Panc1 (cell line): ENCODE data around the gene MMS22L. TPM values are rescaled to one million over a fixed set of nuclear protein-coding genes. Genes with fewer than 3 reads are reported as not detected.

ENCODE experiments used
- ATAC-seq: fragments of 200-7000 bp; cut with Tn5 transposase; 2 replicates; pipeline ENCODE4 v1.9.1; 2020; ENCODE audit warnings: mild to moderate bottlenecking, moderate library complexity
- BruUV-seq: library from RNA; stranded (reverse); fragments of 400-500 nt; replicated peaks from 2 replicates; lab custom pipeline; 2021; lab: Mats Ljungman, UMichigan
- CTCF ChIA-PET: fragments of 300-600 bp; sonication (Branson Sonifier 250); formaldehyde crosslinking; loops from one replicate; lab custom pipeline; 2022; ENCODE audit warnings: antibody characterized with exemption; lab: Charles Lee
- POLR2A ChIA-PET: fragments of 300-600 bp; sonication (Branson Sonifier 250); formaldehyde crosslinking; loops from one replicate; lab custom pipeline; 2022; ENCODE audit warnings: antibody characterized with exemption; lab: Charles Lee
- DNase-seq: peaks from one replicate; pipeline ENCODE4 v3.0.0-alpha.2; 2010; ENCODE audit warnings: low read depth, low spot score
- H3K27ac ChIP-seq: 2 replicates; pipeline ENCODE4 v1.5.1; 2011; ENCODE audit warnings: mild to moderate bottlenecking, low read length, inconsistent platforms
- H3K27me3 ChIP-seq: fragments of 200-500 bp; sonication (Bioruptor generic); 2 replicates; pipeline ENCODE4 v1.6.0; 2014; ENCODE audit warnings: low read length, inconsistent platforms; ENCODE audit not compliant: control insufficient read depth, insufficient read depth
- H3K36me3 ChIP-seq: fragments of 200-500 bp; sonication (Bioruptor generic); 2 replicates; pipeline ENCODE4 v1.5.1; 2014; ENCODE audit warnings: inconsistent platforms, mild to moderate bottlenecking, low read length, moderate library complexity; ENCODE audit not compliant: control insufficient read depth, insufficient read depth
- H3K4me1 ChIP-seq: 2 replicates; pipeline ENCODE4 v1.5.1; 2011; ENCODE audit warnings: inconsistent platforms, mild to moderate bottlenecking, low read length, moderate library complexity; ENCODE audit not compliant: control insufficient read depth, insufficient read depth
- H3K4me3 ChIP-seq, 2 experiments: 2 replicates each; pipeline ENCODE4 v1.5.1; 2011 to 2012; ENCODE audit warnings: low read depth in 2 of 2, low read length in 2 of 2, mild to moderate bottlenecking in 2 of 2, inconsistent platforms in 1 of 2, moderate library complexity in 1 of 2
- H3K9me3 ChIP-seq: fragments of 200-500 bp; sonication (Bioruptor generic); 2 replicates; pipeline ENCODE4 v1.5.1; 2014; ENCODE audit warnings: low read depth, mild to moderate bottlenecking, inconsistent platforms, low read length, moderate library complexity; ENCODE audit not compliant: control insufficient read depth, insufficient read depth
- POLR2AphosphoS5 ChIP-seq: IDR thresholded peaks from 2 replicates; pipeline ENCODE4 v1.6.1; 2012; ENCODE audit warnings: mild to moderate bottlenecking, low read depth, low read length, moderate library complexity
- SIN3A ChIP-seq: IDR thresholded peaks from 2 replicates; pipeline ENCODE4 v1.6.1; 2012; ENCODE audit warnings: low read depth, mild to moderate bottlenecking, low read length, moderate library complexity, borderline replicate concordance; ENCODE audit not compliant: insufficient read depth
- TCF7L2 ChIP-seq: IDR thresholded peaks from 2 replicates; pipeline ENCODE4 v1.6.1; 2011; ENCODE audit warnings: mild to moderate bottlenecking, low read depth, low read length, inconsistent platforms
- in situ Hi-C: cut with HindIII; loops from 2 replicates; pipeline ENCODE4 v1.10.0; 2016; ENCODE audit warnings: low sequenced_read_pairs, low pct_unique_long_range_greater_than_20kb
- intact Hi-C: fragments of 100-400 bp; cut with micrococcal nuclease; formaldehyde crosslinking; loops from one replicate; pipeline ENCODE4 v1.10.0; 2022; ENCODE audit not compliant: unreplicated experiment
- total RNA-seq: library from RNA; stranded (reverse); gene quantifications from one replicate; pipeline ENCODE4 v1.2.1, GENCODE V29; 2021; ENCODE audit not compliant: unreplicated experiment
- TF ChIP-seq, protein P1 (sequence below): fragments of 450-650 bp; IDR thresholded peaks from 2 replicates; pipeline ENCODE4 v1.5.1; 2017; ENCODE audit warnings: mild to moderate bottlenecking
- TF ChIP-seq, protein P2 (sequence below), 2 experiments: IDR thresholded peaks; 2 replicates each; pipeline ENCODE4 v1.6.1; 2011 to 2012; ENCODE audit warnings: low read depth in 2 of 2, control low read depth in 1 of 2, low read length in 1 of 2, mild to moderate bottlenecking in 1 of 2, moderate library complexity in 1 of 2; ENCODE audit not compliant: insufficient read depth in 1 of 2

Gene MMS22L
- total RNA-seq, 1 experiment from 2014 or later: 28.5 TPM

DNA sequence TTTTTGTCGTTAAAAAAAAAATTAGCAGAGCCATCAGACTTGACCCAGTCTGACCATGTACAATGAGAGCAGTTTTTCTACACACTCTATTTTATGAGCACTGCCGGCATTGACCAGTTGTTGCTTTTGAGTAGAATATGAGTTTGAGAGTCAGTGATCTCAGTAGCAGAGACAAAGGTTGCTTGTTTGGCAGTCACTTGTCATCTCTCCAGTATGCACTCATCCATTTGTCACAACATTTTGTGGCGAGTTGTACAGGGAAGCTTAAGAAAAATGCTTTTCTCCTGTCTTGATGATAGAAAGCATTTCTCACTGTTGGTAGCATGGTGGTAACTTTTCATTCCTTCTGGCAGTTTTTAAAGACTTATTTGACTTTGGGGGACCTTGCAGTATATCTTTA is 159.9 kb downstream of the MMS22L start:
- CTCF ChIA-PET: no interaction called here
- ATAC-seq (no peak), DNase-seq (no peak)
- H3K36me3 ChIP-seq: no peaks in the 10 kb centered on the region
- no peaks in the 10 kb centered on the region for H3K9me3 ChIP-seq
- TF ChIP-seq, protein P1, sequence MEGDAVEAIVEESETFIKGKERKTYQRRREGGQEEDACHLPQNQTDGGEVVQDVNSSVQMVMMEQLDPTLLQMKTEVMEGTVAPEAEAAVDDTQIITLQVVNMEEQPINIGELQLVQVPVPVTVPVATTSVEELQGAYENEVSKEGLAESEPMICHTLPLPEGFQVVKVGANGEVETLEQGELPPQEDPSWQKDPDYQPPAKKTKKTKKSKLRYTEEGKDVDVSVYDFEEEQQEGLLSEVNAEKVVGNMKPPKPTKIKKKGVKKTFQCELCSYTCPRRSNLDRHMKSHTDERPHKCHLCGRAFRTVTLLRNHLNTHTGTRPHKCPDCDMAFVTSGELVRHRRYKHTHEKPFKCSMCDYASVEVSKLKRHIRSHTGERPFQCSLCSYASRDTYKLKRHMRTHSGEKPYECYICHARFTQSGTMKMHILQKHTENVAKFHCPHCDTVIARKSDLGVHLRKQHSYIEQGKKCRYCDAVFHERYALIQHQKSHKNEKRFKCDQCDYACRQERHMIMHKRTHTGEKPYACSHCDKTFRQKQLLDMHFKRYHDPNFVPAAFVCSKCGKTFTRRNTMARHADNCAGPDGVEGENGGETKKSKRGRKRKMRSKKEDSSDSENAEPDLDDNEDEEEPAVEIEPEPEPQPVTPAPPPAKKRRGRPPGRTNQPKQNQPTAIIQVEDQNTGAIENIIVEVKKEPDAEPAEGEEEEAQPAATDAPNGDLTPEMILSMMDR: no peak
- TF ChIP-seq, protein P2, sequence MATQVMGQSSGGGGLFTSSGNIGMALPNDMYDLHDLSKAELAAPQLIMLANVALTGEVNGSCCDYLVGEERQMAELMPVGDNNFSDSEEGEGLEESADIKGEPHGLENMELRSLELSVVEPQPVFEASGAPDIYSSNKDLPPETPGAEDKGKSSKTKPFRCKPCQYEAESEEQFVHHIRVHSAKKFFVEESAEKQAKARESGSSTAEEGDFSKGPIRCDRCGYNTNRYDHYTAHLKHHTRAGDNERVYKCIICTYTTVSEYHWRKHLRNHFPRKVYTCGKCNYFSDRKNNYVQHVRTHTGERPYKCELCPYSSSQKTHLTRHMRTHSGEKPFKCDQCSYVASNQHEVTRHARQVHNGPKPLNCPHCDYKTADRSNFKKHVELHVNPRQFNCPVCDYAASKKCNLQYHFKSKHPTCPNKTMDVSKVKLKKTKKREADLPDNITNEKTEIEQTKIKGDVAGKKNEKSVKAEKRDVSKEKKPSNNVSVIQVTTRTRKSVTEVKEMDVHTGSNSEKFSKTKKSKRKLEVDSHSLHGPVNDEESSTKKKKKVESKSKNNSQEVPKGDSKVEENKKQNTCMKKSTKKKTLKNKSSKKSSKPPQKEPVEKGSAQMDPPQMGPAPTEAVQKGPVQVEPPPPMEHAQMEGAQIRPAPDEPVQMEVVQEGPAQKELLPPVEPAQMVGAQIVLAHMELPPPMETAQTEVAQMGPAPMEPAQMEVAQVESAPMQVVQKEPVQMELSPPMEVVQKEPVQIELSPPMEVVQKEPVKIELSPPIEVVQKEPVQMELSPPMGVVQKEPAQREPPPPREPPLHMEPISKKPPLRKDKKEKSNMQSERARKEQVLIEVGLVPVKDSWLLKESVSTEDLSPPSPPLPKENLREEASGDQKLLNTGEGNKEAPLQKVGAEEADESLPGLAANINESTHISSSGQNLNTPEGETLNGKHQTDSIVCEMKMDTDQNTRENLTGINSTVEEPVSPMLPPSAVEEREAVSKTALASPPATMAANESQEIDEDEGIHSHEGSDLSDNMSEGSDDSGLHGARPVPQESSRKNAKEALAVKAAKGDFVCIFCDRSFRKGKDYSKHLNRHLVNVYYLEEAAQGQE (IDR thresholded peaks at IDR 0.05; ENCODE audit: insufficient read depth in 1 of 2, low read depth in 2 of 2, low read length in 1 of 2): no peak
- TF ChIP-seq TCF7L2: no peak
- no peak for TF ChIP-seq SIN3A
- TF ChIP-seq POLR2AphosphoS5: no peak
- intact Hi-C loops: no loop called here
- no peak overlapping the region for H3K27ac ChIP-seq
- in situ Hi-C loops: no loop called here
- no peaks in the 10 kb centered on the region for H3K27me3 ChIP-seq
- POLR2A ChIA-PET: no interaction called here
- H3K4me1 ChIP-seq: no peaks in the 10 kb centered on the region
- no peak overlapping the region for H3K4me3 ChIP-seq
- BruUV-seq: no TSS peak

DNA sequence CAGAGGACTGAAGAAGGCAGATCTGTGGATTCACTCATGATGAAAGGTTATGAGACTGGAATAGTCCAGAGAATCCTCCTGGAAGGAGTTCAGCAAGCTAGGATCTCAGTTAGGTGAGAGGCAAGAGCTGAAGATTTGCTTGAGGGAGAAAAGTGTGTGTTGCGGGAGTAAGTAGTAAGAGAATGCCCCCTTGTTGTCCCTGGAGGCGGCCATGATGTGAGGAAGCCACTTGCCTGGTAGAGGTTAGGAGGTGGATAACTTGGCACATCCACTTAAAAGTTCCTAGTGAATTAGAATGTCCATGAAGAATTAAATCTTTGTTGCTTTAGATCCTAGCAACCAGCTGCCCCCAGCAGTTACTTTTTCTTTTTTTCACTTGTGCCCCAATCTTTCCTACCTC is 162.5 kb downstream of the MMS22L start:
- ChIA-PET CTCF (no interaction called here), POLR2A (no interaction called here)
- TF ChIP-seq, protein P2 (IDR thresholded peaks at IDR 0.05; ENCODE audit: insufficient read depth in 1 of 2, low read depth in 2 of 2, low read length in 1 of 2): no peak
- no peak for TF ChIP-seq SIN3A
- TF ChIP-seq, protein P1: no peak
- TF ChIP-seq TCF7L2: no peak
- TF ChIP-seq POLR2AphosphoS5: no peak
- Histone ChIP-seq H3K9me3 (no peaks in the 10 kb centered on the region), H3K27me3 (no peaks in the 10 kb centered on the region), H3K36me3 (no peaks in the 10 kb centered on the region), H3K4me3 (no peak overlapping the region), H3K27ac (no peak overlapping the region), H3K4me1 (no peaks in the 10 kb centered on the region)
- DNase-seq (no peak), ATAC-seq (no peak)
- intact Hi-C loops (no loop called here), in situ Hi-C loops (no loop called here)
- no TSS peak for BruUV-seq
